C1 segment of cervical spinal cord (tissue), 14 donors: Measurements from ENCODE around the gene REV3L.

Experiments used
- DNase-seq, 14 donors: peaks; one replicate each; lab custom pipeline; 2025; lab: John Stamatoyannopoulos, UW

The REV3L gene

DNA sequence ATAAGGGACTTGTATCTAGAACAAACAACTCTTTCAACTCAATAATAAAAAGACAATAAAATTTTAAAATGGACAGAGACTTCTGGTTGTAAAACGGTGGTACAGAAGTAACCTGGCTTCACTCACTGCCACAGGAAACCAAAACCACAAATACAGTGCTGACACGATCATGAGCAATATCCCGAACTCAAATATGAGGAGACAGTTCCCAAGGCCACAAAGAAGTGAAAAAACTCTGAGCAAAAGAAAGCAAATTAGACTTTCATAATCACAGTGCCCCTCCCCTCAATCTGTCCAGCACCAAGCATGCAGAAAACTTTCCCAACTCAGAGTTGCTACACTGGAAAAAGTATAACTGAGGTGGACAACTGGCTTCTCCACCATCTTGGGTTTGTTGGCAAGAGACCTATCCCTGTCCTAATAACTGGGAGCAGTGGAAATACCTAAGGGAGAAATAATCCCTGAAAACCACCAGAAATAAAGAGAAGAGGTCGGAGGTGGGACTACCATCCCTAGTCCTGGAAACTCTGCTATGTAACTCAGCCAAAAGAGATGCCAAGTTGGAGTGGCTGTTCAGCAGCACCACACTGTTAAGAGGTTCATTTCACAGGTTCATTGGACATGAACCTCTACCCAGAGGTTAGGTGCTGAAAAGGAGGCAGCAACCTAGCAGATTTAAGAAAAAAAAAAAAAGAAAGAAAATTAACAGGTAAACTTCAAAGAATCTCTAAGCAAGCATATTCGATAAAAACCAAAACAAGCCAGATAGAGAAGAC is 55.5 kb downstream of the REV3L start:
- DNase-seq: no peak

- DNase-seq: peak in 11 of 14 donors; percentile 21 to 75 (median 46)
Measured at GRCh38 chr6:111423960-111424846, 58.8 kb downstream of the REV3L start.

DNA sequence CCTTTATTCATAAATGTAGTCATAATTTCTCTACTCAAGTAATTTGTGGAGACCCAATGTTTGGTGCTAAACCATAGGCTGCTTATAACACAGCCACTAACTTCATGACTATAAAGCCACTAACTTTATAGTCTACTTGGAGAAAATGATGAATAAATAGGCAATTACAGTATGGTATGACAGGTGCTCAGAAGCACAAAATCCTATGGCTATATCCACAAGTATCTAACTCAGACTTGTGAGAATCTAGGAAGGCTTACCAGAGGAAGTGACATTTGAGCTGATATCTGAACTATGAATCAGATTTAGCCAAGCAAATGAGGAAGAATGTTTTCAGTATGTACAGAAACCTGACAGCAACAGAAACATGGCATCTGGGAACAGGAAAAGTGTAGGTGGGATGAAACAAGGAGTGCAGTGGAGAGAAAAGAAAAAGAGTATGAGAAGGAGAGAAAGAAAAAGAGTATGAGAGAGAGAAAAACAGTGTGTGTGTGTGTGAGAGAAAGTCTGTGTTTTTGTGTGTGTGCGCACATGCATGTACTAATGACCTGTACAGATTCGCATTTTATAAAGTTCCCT is 59.9 kb downstream of the REV3L start:
- no peak for DNase-seq

DNA sequence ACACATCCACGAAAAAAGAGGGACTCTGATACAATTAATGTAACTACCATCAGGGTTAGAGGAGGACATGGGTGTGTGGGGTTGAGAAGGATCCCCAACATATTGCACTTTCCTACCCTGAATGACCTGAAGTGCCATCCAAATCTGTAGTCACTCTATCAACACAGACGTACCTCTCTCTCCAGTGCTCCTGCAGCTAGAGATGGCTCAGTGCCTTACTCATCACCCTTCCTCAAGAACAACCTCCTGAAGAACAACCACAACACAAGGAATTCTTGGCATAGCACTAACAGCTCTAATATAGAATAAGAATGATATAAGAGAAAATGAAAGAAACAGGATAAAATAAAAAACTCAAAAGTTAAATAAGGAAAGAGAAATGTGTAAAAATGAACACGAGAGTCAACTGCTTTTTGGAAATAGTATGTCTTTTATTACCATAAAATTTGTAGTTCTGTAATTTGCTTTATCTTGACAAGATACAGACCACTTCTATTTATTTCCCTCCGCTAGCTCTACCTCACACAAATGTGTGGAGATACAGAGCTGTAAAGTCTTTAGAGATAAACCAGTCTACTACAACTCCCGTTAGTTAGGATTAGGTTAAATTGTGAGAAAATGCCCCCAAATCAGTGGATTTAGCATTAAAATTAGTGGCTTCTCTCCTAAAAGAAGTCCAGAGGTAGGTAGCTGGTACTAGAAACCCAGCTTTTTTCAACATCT is 63.9 kb downstream of the REV3L start:
- peak in 1 of 14 donors; percentile 31 for DNase-seq

DNA sequence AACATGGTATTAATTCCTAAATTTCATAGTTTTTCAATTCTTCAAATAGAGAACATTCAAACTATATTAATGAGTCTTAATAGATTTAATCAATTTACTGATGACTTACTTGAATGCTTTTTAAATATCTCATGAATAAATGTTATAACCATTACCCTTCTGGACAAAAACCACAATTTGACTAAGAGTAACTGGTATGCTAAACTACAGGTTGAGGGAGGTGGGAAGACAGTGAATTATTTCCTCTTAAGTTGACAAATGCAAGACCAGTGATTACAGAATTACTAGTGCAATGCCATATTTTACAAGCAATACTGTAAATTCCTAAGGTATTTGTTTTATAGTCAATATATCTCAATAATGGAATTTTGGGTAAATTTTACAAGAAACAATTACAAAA is 65.1 kb downstream of the REV3L start:
- peak in 1 of 14 donors; percentile 32 for DNase-seq

DNA sequence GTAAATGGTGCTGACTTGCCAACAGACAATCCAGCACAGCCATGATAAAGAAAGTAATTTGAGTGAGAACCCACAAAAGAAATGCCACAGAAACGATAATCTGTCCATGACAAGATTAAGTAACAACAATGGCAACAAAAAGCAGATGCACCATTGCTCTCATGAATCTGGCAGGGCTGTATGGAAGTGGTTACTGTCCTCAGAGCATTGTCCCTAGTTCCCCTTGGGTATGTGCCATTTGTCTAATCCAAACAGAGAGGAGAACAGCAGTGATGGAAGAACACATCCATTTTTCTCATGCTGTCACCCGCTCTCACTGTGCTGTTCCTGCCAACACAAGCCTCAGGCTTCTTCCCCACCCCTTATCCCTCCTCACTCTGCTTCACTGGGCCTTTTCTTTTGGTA is 65.8 kb downstream of the REV3L start:
- DNase-seq: peak in 11 of 14 donors; percentile 15 to 96 (median 38)

DNA sequence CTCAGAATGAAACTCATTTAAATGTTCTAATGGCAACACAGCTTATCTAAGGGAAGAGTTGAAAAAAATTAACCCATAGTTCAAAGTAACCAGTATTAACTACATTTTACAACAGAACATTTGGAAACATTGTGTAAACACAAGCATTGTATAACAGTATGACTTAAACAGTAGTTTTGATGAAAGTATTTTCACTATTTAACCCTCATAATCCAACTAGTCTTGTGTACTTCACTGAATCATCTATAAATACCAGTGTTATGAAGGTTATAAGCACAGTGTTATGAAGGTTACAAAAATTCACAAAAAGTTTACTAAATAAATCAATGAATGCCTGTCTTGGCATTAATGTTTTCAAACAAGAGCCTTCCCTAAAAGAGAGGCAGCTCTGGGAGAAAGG is 66.5 kb downstream of the REV3L start:
- DNase-seq: no peak

DNA sequence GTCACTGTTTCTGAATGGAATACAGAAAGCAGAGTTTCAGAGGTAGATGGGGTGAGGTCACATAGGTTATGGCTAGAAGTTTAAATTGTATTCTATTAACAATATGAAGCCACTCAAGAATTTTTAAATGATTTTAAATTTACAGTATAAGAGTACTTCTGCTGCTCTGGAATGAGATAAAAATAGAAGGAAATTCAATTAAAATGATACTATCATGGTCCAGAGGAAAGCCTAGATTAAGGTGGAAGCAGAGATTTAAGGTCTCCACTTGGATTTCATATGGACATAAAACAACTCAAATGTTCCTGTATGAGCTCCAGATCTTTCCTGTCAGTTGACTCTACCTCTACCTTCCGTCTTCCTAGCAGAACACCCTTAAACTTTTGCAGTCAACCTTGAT is 68.6 kb downstream of the REV3L start:
- DNase-seq: no peak

GRCh38 chr6:111411978-111412566 is 70.9 kb downstream of the REV3L start:
- no peak for DNase-seq

- DNase-seq: no peak
Measured at GRCh38 chr6:111411046-111411445, 72.0 kb downstream of the REV3L start.

DNA sequence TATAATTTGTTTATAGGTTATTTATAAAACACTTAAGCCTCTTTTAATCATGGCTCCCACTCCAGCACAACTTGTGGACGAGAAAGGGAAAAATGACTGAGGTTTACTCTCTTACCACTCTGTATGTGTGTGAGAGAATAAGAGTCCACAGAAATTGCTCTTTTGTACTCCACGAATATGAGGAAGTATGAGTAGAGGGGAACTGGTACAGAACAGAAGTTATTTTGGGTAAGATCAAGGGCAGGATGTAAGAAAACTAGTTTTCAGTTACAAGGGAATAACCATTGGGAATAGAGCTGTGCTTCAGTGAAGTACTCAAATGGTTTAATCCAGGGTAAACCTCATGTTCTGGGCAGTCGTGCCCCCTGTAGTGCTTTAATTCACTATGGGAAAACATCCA is 72.6 kb downstream of the REV3L start:
- no peak for DNase-seq

DNA sequence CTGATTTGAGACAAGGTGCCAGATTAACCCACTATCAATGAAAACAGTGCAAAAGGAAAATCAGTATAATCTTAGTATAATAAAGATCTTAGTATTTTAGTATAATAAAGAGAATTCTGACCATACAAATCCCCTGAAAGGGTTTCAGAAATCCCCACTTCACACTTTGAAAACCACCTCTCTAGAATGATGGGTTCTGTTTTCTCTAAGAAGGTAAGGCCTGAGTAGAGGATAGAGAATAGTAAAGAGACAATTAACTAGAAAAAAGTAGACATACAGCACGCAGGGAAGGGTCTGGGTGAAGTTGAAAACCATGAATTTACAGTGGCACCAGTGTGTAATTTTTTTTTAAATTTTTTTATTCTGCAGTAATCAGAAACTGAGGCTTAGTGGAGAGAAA is 73.6 kb downstream of the REV3L start:
- DNase-seq: no peak

DNA sequence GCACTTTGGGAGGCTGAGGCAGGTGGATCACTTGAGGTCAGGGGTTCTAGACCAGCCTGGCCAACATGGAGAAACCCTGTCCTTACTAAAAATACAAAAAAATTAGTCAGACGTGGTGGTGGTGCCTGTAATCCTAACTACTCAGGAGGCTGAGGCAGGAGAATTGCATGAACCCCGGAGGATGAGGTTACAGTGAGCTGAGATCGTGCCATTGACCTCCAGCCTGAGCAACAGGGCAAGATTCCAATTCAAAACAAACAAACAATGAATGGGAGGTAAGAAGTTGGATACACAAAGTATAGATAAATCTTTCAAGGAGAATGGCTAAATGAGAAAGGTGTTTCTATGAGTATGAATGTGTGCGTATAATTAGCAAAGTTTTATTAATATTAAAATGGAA is 75.3 kb downstream of the REV3L start:
- DNase-seq: no peak

DNA sequence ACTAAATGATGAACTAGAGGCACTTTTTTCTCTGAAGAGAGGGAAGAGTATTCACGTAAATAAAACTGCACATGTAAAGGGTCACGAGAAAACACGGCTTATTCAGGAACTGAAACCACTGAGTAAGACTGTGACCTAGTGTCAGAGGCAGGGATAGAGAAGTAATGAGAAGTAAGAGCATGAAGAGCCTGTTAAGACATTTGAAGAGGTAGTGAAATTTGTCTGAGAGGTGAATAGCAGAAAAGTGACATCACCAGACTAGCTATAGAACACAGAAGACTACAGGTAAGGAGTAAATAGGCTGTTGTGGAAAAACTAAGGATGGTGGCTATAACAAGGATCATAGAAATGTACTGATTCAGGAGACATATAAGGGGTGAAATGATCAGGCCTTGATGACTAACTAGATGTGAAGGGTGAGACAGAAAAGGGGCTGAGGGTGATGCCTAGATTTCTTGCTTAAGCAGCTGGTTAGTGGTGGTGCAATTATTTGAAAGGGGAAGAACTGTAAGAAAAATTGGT is 76.8 kb downstream of the REV3L start:
- no peak for DNase-seq

GRCh38 chr6:111403388-111403787 is 79.6 kb downstream of the REV3L start:
- DNase-seq: no peak

DNA sequence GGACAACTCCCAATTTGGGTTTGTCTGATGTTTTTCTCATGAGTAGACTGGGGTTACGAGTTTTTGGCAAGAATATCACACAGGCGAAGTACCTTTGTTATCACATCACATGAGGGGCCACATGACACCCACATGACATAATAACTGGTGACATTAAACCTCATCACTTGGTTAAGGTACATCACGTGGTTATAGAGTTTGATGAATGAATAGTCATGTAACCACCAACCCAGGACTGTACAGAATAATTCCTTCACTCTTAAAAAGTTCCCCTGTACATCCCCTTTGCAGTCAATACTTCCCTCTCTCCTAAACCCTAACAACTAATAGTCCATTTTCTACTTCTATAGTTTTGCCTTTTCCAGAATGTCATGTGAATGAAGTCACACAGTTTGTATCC is 83.4 kb downstream of the REV3L start:
- no peak for DNase-seq

DNA sequence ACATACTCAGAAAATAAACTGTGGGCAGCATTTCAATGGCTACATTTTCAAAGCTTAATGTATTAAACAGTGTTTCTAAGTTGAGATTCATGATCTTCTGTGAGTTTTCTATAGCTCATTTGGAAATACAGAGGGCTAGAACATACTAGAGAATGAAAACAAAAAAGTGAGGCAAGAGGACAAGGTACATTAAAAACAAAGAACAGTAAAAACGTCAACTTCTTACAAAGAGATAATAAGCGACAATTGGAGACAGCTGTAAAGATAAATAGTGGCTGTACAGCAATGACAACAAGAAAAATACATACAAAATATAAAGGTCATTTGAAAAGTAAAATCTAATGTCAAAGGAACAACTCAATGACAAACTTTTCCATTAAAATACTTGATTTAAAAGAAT is 94.3 kb downstream of the REV3L start:
- DNase-seq: no peak

GRCh38 chr6:111382476-111383294 is 100.3 kb downstream of the REV3L start:
- DNase-seq: peak in 7 of 14 donors; percentile 11 to 39 (median 21)

- DNase-seq: no peak
Measured at GRCh38 chr6:111381728-111382127, 101.3 kb downstream of the REV3L start.

DNA sequence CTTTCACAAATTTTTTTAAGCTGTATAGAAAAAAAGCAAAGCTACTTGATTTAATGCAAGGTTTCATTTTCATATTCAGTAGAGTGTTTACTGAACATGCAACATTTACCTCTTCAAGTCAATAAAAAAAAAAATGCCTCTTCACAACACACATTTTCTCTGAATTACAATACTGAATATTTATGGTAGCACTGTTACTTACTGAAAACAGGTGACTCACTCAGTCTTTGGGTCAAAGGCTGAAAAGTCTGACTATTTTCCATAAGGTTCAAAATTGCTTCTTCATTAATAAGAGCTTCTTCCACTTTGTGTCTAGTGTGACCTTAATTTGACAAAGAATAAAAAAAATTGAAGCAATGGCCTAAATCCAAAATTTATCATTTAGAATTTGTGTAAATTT is 101.9 kb downstream of the REV3L start:
- no peak for DNase-seq
